MM.1S (cell line): ENCODE results near the gene GYS1.

ENCODE experiments used
- CTCF ChIP-seq: fragments of 300-600 bp; sonication (generic); IDR thresholded peaks from 2 replicates; pipeline ENCODE4 v1.5.1; 2016; ENCODE audit warnings: antibody characterized with exemption, low read length, mixed read lengths
- EZH2phosphoT487 ChIP-seq: fragments of 300-600 bp; sonication (generic); IDR thresholded peaks from 2 replicates; pipeline ENCODE4 v1.6.1; 2018; ENCODE audit warnings: antibody characterized with exemption, low read length

DNA sequence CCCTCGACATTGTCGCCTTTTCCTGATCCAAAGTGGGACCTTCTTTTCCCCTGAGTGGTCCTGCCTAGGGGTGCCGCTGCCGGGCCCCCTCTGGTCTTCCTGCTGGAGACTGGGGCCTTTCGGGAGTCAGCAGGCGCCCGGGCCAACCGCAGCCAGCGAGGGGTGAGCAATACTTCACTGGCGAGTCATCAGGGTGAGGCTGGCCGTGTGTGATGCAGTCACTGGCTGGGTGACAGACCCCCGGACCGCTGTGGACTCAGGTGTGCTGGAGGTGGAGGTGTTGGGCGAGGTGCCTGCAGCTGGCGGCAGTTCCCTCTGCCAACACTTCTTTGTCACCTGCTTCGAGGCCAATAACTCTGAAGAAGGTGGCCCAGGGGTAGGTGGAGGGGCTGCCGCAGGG lies 49.1 kb upstream of the GYS1 start:
- TF ChIP-seq CTCF: no peak
- no peak for TF ChIP-seq EZH2phosphoT487
